Adrenal gland (tissue), 12 donors: ENCODE results near the gene NKX1-2. TPM values are rescaled to one million over a fixed set of nuclear protein-coding genes. Genes with fewer than 3 reads are reported as not detected.

Source experiments
- DNase-seq, 7 donors: peaks; one replicate each; pipeline ENCODE4 v3.0.0-alpha.2; 2019 to 2020
- H3K27ac ChIP-seq, 5 donors: fragments of 200-600 bp; sonication (generic) in 4 of 5; 1 replicate in 3 of 5; 2 replicates in 2 of 5; pipeline versions ENCODE4 v1.5.1 to v1.8.0; 2016 to 2020; ENCODE audit warnings: mild to moderate bottlenecking in 1 of 5
- H3K27me3 ChIP-seq: fragments of 200-600 bp; 2 replicates; pipeline ENCODE4 v1.8.0; 2021
- H3K36me3 ChIP-seq, 2 donors: fragments of 200-600 bp; replicated peaks in 1 of 2; 1 replicate in 1 of 2; 2 replicates in 1 of 2; pipeline versions ENCODE4 v1.5.1 to v1.8.0; 2018 to 2022
- H3K4me1 ChIP-seq, 2 donors: fragments of 200-600 bp; replicated peaks in 1 of 2; 1 replicate in 1 of 2; 2 replicates in 1 of 2; pipeline versions ENCODE4 v1.5.1 to v1.8.0; 2018 to 2021
- H3K4me3 ChIP-seq, 4 donors: fragments of 200-600 bp; sonication (generic) in 3 of 4; one replicate each; pipeline ENCODE4 v1.5.1; 2016 to 2018
- H3K9me3 ChIP-seq, 3 donors: fragments of 200-600 bp; sonication (generic) in 1 of 3; replicated peaks in 1 of 3; 1 replicate in 2 of 3; 2 replicates in 1 of 3; pipeline versions ENCODE4 v1.5.1 to v1.8.0; 2016 to 2021
- CTCF ChIP-seq, 6 experiments: fragments of 450-650 bp in 4 of 6; fragments of 200-600 bp in 2 of 6; sonication (generic) in 1 of 6; IDR thresholded peaks; 1 replicate in 5 of 6; 2 replicates in 1 of 6; pipeline versions ENCODE4 v1.5.1 to v1.8.0; 2016 to 2021; ENCODE audit warnings: antibody characterized with exemption in 6 of 6, mild to moderate bottlenecking in 2 of 6, moderate library complexity in 1 of 6
- POLR2A ChIP-seq, 2 donors: fragments of 450-650 bp; IDR thresholded peaks; one replicate each; pipeline ENCODE4 v1.6.1; 2017; ENCODE audit warnings: antibody characterized with exemption in 2 of 2, mild to moderate bottlenecking in 2 of 2, moderate library complexity in 1 of 2
- WGBS, 4 donors: extraction: QIAGEN DNeasy Blood & Tissue Kit in 2 of 4; methylation state at CpG; one replicate each; pipeline versions ENCODE4 v1.1.5 to v1.1.7; 2013 to 2017; 5-methylcytosine and 5-hydroxymethylcytosine counted together
- intact Hi-C, 2 donors: fragments of 100-400 bp; cut with DNase I; formaldehyde crosslinking; loops; one replicate each; pipeline versions ENCODE4 v1.14.1 to v1.15.0; 2022 to 2023
- polyA plus RNA-seq, 3 donors: library from polyadenylated mRNA; stranded (reverse); fragments of 200-250 nt in 2 of 3; fragments of 350-450 nt in 1 of 3; fragmentation: Illumina TruSeq in 1 of 3; extraction: RNeasy Lipid Tissue Mini Kit (QIAGEN cat#74804) in 1 of 3; gene quantifications; one replicate each; pipeline ENCODE4 v1.2.3, GENCODE V29; 2013 to 2014
- total RNA-seq, 9 donors: library from RNA; depleted of rRNA in 4 of 9; stranded (reverse); fragments of >200 nt in 4 of 9; fragments of 120-200 nt in 1 of 9; fragmentation: NEBNext Ultra II Directional in 1 of 9; extraction: Animal tissue kit (Norgen Biotek cat#: 25700) in 1 of 9; gene quantifications; one replicate each; pipeline versions ENCODE4 v1.1.0 to v1.2.4, GENCODE V29; 2013 to 2023
- donor health status: healthy with polysubstance abuse.
- donor health status: Bipolar disorder and iron deficiency.
- donor health status: DM: yes; HTN: yes; CAD: no.
- donor health status: DM: no; HTN: no; CAD: no.
- donor health status: DM: no; HTN: no; CAD: no.
- donor health status: DM: yes; HTN: yes; CAD: no.

NKX1-2 gene
- total and polyA plus RNA-seq, 12 donors: not detected

GRCh38 chr10:124461642-124462347 is 12.0 kb upstream of the NKX1-2 start, which contains the start of gene LHPP:
Gene LHPP (plus strand): TSS chr10:124461823. CDS start chr10:124461863, 40 bp downstream.
- WGBS, 4 donors: 0 to 18% (median 1%) methylated on average over 8 to 81 of the region's 81 CpGs
- peak; percentile 78 to 90 (median 85) for DNase-seq
- intact Hi-C loops: no loop called here
- TF ChIP-seq POLR2A (IDR thresholded peaks at IDR 0.05) (peak; percentile 26 to 32), CTCF (IDR thresholded peaks at IDR 0.05) (peak in 4 of 6 experiments; percentile 18 to 66 (median 62))
- no peaks in the 10 kb centered on the region for H3K27me3 ChIP-seq
- H3K36me3 ChIP-seq: no peaks in the 10 kb centered on the region
- peak within 1 kb of the TSS; percentile 66 to 94 (median 71) for H3K27ac ChIP-seq
- peak within 1 kb of the TSS; percentile 22 to 98 (median 58) for H3K4me3 ChIP-seq
- no peaks in the 10 kb centered on the region for H3K9me3 ChIP-seq
- peaks cover 22 to 35% of the 10 kb centered on the region in 2 donors for H3K4me1 ChIP-seq

DNA sequence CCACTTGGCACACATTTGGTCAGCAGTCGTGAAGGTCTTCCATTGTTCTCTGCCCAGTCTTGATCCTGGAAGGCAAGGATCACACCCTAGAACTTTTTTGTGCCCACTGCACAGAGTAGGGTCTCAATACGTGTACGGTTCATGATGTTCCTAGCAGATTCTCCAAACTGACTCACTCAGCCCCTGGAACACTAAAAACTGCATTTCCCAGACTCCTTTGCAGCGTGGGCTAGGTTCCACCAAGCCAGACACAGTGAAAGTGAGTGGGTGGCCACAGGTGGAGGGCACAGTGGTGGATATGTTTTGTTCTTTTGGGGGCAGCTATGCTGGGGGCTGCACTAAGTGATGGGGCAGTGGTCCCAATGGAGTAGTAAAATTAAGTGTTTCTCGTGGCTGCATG is 10.3 kb upstream of the NKX1-2 start:
- TF ChIP-seq POLR2A (IDR thresholded peaks at IDR 0.05) (no peak), CTCF (IDR thresholded peaks at IDR 0.05) (no peak)
- WGBS, 4 donors: 71 to 84% (median 79%) methylated on average over 4 to 5 of the region's 5 CpGs
- H3K4me3 ChIP-seq: no peak overlapping the region
- H3K27me3 ChIP-seq: no peaks in the 10 kb centered on the region
- no peak for DNase-seq
- peaks cover 14 to 22% of the 10 kb centered on the region in 2 donors for H3K4me1 ChIP-seq
- H3K27ac ChIP-seq: no peak overlapping the region
- intact Hi-C loops: no loop called here
- no peaks in the 10 kb centered on the region for H3K9me3 ChIP-seq
- H3K36me3 ChIP-seq: no peaks in the 10 kb centered on the region

- H3K4me3 ChIP-seq: no peak overlapping the region
- WGBS, 4 donors: 28 to 50% (median 43%) methylated on average over 1 of the region's 1 CpG
- no peaks in the 10 kb centered on the region for H3K9me3 ChIP-seq
- H3K27ac ChIP-seq: no peak overlapping the region
- intact Hi-C loops: no loop called here
- TF ChIP-seq CTCF (IDR thresholded peaks at IDR 0.05): no peak
- no peak for TF ChIP-seq POLR2A (IDR thresholded peaks at IDR 0.05)
- DNase-seq: no peak
- no peaks in the 10 kb centered on the region for H3K36me3 ChIP-seq
- no peaks in the 10 kb centered on the region for H3K27me3 ChIP-seq
- H3K4me1 ChIP-seq: peaks cover 8 to 16% of the 10 kb centered on the region in 2 donors
These were observed 9.6 kb upstream of the NKX1-2 start for GRCh38 chr10:124459395-124459794.

GRCh38 chr10:124458889-124459288 is 9.1 kb upstream of the NKX1-2 start:
- WGBS, 4 donors: 66 to 93% (median 88%) methylated on average over 2 of the region's 2 CpGs
- intact Hi-C loops: no loop called here

More at GRCh38 chr10:124458889-124459288, 9.1 kb upstream of the NKX1-2 start:
- Histone ChIP-seq H3K9me3 (no peaks in the 10 kb centered on the region), H3K36me3 (no peaks in the 10 kb centered on the region), H3K4me3 (no peak overlapping the region), H3K4me1 (peaks cover 5 to 11% of the 10 kb centered on the region in 2 donors), H3K27me3 (no peaks in the 10 kb centered on the region), H3K27ac (no peak overlapping the region)
- no peak for DNase-seq
- TF ChIP-seq POLR2A (IDR thresholded peaks at IDR 0.05) (no peak), CTCF (IDR thresholded peaks at IDR 0.05) (no peak)
